ENCODE results near the gene CYP2A6.

Gene CYP2A6

GRCh38 chr19:40802300-40803169 lies 47.7 kb downstream of the CYP2A6 start:
- Mint-ChIP-seq H3K4me1 (peaks cover 90% of the 10 kb centered on the region), H3K27me3 (no peaks in the 10 kb centered on the region), H3K9me3 (no peaks in the 10 kb centered on the region), H3K36me3 (peaks cover 49% of the 10 kb centered on the region), H3K27ac (peak overlapping the region; percentile 90), H3K4me3 (peak overlapping the region; percentile 76)
- ATAC-seq = no peak

GRCh38 chr19:40801426-40802299 lies 48.6 kb downstream of the CYP2A6 start:
- no peak for ATAC-seq
- H3K36me3 Mint-ChIP-seq = peaks cover 42% of the 10 kb centered on the region
- H3K4me1 Mint-ChIP-seq = peaks cover 87% of the 10 kb centered on the region
- peak overlapping the region; percentile 94 for H3K4me3 Mint-ChIP-seq
- H3K9me3 Mint-ChIP-seq = no peaks in the 10 kb centered on the region
- H3K27me3 Mint-ChIP-seq = no peaks in the 10 kb centered on the region
- H3K27ac Mint-ChIP-seq = peak overlapping the region; percentile 90

GRCh38 chr19:40800997-40801377 lies 49.3 kb downstream of the CYP2A6 start:
- H3K4me1 Mint-ChIP-seq = peaks cover 87% of the 10 kb centered on the region
- no peak for ATAC-seq
- peaks cover 47% of the 10 kb centered on the region for H3K36me3 Mint-ChIP-seq
- no peaks in the 10 kb centered on the region for H3K9me3 Mint-ChIP-seq
- peak overlapping the region; percentile 99 for H3K27ac Mint-ChIP-seq
- no peaks in the 10 kb centered on the region for H3K27me3 Mint-ChIP-seq
- peak overlapping the region; percentile 94 for H3K4me3 Mint-ChIP-seq

GRCh38 chr19:40800339-40800996 lies 49.8 kb downstream of the CYP2A6 start:
- H3K27me3 Mint-ChIP-seq = no peaks in the 10 kb centered on the region
- H3K4me1 Mint-ChIP-seq = peaks cover 83% of the 10 kb centered on the region
- no peak for ATAC-seq
- peak overlapping the region; percentile 99 for H3K27ac Mint-ChIP-seq
- peak overlapping the region; percentile 94 for H3K4me3 Mint-ChIP-seq
- H3K9me3 Mint-ChIP-seq = no peaks in the 10 kb centered on the region
- peaks cover 48% of the 10 kb centered on the region for H3K36me3 Mint-ChIP-seq

GRCh38 chr19:40799558-40800338 lies 50.5 kb downstream of the CYP2A6 start:
- Mint-ChIP-seq H3K36me3 (peaks cover 44% of the 10 kb centered on the region), H3K4me3 (peak overlapping the region; percentile 94), H3K27me3 (no peaks in the 10 kb centered on the region), H3K27ac (peak overlapping the region; percentile 99), H3K9me3 (no peaks in the 10 kb centered on the region), H3K4me1 (peaks cover 76% of the 10 kb centered on the region)
- peak; percentile 2 for ATAC-seq

GRCh38 chr19:40798683-40799557 lies 51.3 kb downstream of the CYP2A6 start, which contains the start of gene EGLN2:
TSS of gene EGLN2 (plus strand) at chr19:40799191. CDS start at chr19:40800573, 1,382 bp downstream.
- H3K36me3 Mint-ChIP-seq = peaks cover 37% of the 10 kb centered on the region
- ATAC-seq = peak; percentile 90
- H3K9me3 Mint-ChIP-seq = no peaks in the 10 kb centered on the region
- H3K4me1 Mint-ChIP-seq = peaks cover 67% of the 10 kb centered on the region
- H3K27me3 Mint-ChIP-seq = no peaks in the 10 kb centered on the region
- H3K4me3 Mint-ChIP-seq = peak within 1 kb of the TSS; percentile 94
- peak within 1 kb of the TSS; percentile 99 for H3K27ac Mint-ChIP-seq

GRCh38 chr19:40797963-40798682 lies 52.1 kb downstream of the CYP2A6 start:
- Mint-ChIP-seq H3K9me3 (no peaks in the 10 kb centered on the region), H3K4me3 (peak overlapping the region; percentile 94), H3K27me3 (no peaks in the 10 kb centered on the region), H3K4me1 (peaks cover 59% of the 10 kb centered on the region), H3K36me3 (peaks cover 37% of the 10 kb centered on the region), H3K27ac (peak overlapping the region; percentile 99)
- ATAC-seq = peak; percentile 68

- peaks cover 39% of the 10 kb centered on the region for H3K36me3 Mint-ChIP-seq
Measured at GRCh38 chr19:40797166-40797962, 52.9 kb downstream of the CYP2A6 start.

More at GRCh38 chr19:40797166-40797962, 52.9 kb downstream of the CYP2A6 start:
- H3K9me3 Mint-ChIP-seq = no peaks in the 10 kb centered on the region
- ATAC-seq = no peak
- peaks cover 54% of the 10 kb centered on the region for H3K4me1 Mint-ChIP-seq
- H3K27ac Mint-ChIP-seq = peak overlapping the region; percentile 99
- H3K4me3 Mint-ChIP-seq = peak overlapping the region; percentile 94
- H3K27me3 Mint-ChIP-seq = no peaks in the 10 kb centered on the region
